Fibroblast of lung (primary cell): Measurements from ENCODE around the gene HTR7.

Experiments
- EZH2 ChIP-seq: IDR thresholded peaks from 2 replicates; pipeline ENCODE4 v1.5.1; 2012; ENCODE audit warnings: low read length, control low read depth, mild to moderate bottlenecking; ENCODE audit errors: missing control alignments
- TF ChIP-seq, protein P1 (sequence below), 2 donors: IDR thresholded peaks in 1 of 2; conservative IDR thresholded peaks in 1 of 2; 1 replicate in 1 of 2; 2 replicates in 1 of 2; pipeline ENCODE4 v1.5.1; 2011 to 2012; ENCODE audit warnings: low read length in 2 of 2, control low read depth in 1 of 2, inconsistent platforms in 1 of 2, low read depth in 1 of 2, mild to moderate bottlenecking in 1 of 2

DNA sequence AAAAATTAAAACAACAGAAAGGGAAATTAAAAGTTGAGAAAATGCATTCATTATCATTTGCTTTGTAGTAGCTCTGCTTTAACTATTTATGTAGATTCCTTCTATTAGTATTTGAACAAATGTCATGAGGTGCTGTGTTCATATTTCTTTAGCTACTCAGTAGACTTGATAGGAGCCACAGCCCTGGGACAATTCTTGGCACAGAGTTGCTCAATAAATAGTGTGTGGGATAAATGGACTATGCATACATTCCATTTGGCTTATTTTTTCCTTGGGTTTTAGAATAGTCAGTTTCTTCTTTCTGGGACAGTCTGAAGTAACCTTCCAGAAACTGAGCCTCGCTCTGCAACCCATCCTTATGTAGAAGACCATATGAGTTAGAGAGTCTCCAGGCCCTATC is 27.3 kb upstream of the HTR7 start:
- TF ChIP-seq, protein P1, sequence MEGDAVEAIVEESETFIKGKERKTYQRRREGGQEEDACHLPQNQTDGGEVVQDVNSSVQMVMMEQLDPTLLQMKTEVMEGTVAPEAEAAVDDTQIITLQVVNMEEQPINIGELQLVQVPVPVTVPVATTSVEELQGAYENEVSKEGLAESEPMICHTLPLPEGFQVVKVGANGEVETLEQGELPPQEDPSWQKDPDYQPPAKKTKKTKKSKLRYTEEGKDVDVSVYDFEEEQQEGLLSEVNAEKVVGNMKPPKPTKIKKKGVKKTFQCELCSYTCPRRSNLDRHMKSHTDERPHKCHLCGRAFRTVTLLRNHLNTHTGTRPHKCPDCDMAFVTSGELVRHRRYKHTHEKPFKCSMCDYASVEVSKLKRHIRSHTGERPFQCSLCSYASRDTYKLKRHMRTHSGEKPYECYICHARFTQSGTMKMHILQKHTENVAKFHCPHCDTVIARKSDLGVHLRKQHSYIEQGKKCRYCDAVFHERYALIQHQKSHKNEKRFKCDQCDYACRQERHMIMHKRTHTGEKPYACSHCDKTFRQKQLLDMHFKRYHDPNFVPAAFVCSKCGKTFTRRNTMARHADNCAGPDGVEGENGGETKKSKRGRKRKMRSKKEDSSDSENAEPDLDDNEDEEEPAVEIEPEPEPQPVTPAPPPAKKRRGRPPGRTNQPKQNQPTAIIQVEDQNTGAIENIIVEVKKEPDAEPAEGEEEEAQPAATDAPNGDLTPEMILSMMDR (conservative IDR thresholded peaks at IDR 0.05 in 1 of 2, IDR thresholded peaks at IDR 0.05 in 1 of 2; ENCODE audit: low read depth in 1 of 2, low read length in 2 of 2): no peak
- TF ChIP-seq EZH2: no peak
